NCI-H345 (cell line): ENCODE data around the gene CHAF1A.
A peak's percentile ranks its signal among the peaks of the same experiment; 100 is the strongest.

Source experiments
- DNase-seq: peaks from one replicate; lab custom pipeline; 2025; lab: John Stamatoyannopoulos, UW

The CHAF1A gene, protein sequence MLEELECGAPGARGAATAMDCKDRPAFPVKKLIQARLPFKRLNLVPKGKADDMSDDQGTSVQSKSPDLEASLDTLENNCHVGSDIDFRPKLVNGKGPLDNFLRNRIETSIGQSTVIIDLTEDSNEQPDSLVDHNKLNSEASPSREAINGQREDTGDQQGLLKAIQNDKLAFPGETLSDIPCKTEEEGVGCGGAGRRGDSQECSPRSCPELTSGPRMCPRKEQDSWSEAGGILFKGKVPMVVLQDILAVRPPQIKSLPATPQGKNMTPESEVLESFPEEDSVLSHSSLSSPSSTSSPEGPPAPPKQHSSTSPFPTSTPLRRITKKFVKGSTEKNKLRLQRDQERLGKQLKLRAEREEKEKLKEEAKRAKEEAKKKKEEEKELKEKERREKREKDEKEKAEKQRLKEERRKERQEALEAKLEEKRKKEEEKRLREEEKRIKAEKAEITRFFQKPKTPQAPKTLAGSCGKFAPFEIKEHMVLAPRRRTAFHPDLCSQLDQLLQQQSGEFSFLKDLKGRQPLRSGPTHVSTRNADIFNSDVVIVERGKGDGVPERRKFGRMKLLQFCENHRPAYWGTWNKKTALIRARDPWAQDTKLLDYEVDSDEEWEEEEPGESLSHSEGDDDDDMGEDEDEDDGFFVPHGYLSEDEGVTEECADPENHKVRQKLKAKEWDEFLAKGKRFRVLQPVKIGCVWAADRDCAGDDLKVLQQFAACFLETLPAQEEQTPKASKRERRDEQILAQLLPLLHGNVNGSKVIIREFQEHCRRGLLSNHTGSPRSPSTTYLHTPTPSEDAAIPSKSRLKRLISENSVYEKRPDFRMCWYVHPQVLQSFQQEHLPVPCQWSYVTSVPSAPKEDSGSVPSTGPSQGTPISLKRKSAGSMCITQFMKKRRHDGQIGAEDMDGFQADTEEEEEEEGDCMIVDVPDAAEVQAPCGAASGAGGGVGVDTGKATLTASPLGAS

GRCh38 chr19:4402171-4403004 lies at the start of gene CHAF1A:
TSS of gene CHAF1A (plus strand) at chr19:4402640. CDS start at chr19:4402763, 123 bp downstream.
- peak; percentile 100 for DNase-seq

DNA sequence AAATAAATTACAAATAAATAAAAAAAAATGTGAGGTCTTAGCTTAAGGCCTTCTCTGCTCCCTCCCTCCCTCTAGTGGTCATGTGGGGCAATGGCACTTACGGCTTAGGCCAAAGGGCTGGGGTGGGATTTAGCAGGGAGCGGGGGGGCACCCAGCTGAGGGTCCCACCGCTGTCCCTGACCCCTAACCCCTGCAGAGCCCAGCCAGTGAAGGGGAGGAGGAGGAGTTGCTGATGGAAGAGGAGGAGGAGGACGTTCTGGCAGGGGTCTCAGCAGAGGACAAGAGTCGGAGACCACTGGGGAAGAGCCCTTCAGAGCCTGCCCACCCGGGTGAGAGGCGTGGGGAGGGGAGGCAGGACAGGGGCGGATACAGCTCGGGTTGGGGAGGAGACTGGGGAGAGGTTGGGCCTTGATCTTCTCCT lies 49.7 kb upstream of the CHAF1A start:
- peak; percentile 41 for DNase-seq

DNA sequence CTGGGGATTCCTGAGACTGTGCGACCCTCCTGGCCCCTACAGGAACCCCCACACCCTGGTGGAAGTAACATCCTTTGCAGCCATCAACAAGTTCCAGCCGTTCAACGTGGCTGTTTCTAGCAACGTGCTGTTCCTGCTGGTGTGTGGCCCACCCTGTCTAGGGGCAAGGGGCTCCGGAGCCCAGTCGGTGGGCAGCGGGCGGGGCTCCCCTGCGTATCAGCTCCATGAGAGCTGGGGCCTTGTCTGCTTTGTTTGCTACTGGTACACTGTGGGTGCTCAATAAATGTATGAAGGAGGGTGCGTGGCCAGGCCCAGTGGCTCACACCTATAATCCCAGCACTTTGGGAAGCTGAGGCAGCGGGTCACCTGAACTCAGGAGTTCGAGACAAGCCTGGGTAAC lies 48.2 kb upstream of the CHAF1A start:
- DNase-seq, result no peak

- no peak for DNase-seq
Observed at GRCh38 chr19:4354897-4355296, 47.5 kb upstream of the CHAF1A start.

DNA sequence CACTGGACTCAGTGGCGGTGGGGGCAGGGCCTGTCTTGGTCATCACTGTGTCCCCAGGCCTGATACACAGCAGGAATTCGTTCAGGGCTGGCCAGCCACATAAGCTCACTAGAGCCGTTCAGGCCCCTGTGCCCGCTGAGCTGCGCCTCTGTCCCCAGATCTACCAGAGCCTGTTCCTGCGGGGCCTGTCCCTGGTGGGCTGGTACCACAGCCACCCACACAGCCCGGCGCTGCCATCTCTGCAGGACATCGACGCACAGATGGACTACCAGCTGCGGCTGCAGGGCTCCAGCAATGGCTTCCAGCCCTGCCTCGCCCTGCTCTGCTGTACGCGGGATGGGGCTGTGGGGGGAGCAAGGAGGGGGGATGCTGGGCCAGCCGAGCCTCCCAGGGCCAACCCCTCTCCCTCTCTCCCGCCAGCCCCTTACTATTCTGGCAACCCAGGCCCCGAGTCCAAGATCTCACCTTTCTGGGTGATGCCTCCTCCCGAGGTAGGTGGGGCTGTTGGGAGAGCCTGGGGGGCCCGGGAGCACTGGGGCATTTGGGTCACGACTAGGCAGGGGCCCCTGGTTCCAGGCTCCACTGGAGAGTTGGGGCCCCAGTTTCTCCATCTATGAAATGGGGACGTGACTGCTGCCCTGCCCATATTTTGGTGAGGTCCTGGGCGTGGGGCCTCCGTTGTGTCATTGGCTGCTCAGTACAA lies 45.2 kb upstream of the CHAF1A start:
- no peak for DNase-seq

DNA sequence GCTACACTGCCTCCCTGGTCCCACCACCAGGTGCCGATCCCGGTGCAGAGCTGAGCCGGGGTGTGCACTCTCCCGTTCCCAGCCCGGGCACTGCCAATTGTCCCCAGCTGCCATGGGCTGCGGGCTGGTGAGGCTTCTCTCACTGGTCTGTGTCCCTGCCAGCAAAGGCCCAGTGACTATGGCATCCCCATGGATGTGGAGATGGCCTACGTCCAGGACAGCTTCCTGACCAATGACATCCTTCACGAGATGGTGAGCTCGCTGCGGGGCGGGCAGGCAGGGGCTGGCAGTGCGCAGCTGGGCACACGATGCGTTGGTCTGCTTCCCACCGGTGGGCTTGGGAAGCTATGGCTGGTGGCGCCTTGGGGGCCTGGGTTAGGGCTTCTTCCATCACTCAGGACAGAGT lies 44.5 kb upstream of the CHAF1A start:
- DNase-seq, result no peak

DNA sequence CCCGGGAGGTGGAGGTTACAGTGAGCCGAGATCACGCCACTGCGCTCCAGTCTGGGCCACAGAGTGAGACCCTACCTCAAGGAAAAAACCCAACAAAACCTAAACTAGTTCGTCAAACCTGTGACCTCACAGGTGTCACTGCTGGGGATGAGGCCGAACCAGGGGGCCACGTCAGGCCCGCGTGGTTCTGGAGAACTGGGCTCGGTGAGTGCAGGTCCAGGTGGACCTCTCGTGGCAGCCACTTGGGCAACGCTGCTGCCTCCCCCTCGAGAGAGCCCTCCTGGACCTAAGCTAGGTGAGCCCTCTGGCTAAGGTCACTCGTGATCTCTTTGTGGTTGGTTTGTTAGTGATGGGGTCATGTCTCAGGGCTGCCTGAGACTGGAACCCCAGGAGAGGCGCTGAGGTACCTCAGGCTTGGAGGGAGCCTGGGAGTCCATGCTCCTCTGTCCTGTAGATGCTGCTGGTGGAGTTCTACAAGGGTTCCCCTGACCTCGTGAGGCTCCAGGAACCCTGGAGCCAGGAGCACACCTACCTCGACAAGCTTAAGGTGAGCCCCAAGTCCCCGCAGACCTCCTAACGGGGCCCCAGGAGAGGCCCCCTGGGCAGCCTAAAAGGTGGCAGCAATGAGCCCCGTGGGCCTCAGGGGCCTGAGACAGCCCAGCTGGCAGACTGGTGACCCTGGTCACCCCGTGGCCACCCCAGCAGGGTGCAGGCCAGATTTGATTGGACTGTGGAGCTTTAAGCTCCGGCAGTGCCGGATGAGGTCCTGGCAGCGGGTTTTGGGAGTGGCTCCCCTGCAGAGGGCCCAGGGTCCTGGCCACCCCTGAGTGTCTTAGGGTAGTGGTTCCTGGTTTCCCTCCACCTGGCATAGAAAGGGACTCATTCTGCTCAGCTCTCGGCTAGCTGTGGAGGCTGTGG lies 43.5 kb upstream of the CHAF1A start:
- no peak for DNase-seq

- DNase-seq, result no peak
Observed at GRCh38 chr19:4359627-4360000, 42.8 kb upstream of the CHAF1A start.

- DNase-seq, result no peak
Observed at GRCh38 chr19:4360081-4360569, 42.3 kb upstream of the CHAF1A start.

- DNase-seq, result no peak
Observed at GRCh38 chr19:4360641-4361151, 41.7 kb upstream of the CHAF1A start.

DNA sequence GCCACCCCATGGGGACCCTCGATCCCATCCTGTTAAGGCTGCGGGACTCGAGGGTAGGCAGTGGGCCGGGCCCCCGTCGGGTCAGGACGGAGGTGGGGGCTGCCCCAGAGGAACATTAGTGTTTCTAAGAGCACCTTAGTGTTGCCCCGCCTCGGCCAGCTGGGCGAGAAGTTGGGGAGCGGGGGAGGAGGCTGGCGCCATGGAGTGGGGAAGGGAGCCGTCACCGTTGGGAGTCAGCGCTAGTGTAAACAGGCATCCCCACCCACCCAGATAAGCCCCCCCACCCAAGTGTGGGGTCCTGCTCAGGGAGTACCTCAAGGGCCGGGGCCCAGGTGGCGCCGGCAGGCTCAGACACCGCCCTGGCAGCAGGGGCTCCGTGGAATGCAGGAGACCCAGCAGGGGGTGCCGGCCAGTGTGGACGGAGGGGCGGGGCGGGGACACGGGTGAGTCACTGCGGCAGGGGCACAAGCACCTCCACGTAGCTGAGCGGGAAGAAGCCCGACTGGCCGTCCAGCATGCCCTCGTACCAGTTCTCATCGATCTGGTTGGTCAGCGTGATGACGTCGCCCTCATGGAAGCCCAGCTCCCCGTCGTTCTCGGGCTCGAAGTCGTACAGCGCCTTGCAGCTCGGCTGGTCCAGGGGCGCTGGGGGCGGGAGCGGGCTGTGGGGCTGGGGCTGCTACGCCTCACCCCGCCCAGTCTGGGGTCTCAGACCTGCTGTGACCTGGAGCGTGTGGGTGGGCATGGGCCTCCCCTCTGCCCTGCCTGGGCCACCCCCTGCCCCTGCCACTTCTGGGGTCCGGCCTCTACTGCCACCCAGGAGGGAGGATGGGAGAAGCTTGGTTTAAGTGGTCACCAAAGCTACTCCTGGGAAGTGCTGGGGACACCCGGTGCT lies 41.0 kb upstream of the CHAF1A start:
- DNase-seq, result no peak

DNA sequence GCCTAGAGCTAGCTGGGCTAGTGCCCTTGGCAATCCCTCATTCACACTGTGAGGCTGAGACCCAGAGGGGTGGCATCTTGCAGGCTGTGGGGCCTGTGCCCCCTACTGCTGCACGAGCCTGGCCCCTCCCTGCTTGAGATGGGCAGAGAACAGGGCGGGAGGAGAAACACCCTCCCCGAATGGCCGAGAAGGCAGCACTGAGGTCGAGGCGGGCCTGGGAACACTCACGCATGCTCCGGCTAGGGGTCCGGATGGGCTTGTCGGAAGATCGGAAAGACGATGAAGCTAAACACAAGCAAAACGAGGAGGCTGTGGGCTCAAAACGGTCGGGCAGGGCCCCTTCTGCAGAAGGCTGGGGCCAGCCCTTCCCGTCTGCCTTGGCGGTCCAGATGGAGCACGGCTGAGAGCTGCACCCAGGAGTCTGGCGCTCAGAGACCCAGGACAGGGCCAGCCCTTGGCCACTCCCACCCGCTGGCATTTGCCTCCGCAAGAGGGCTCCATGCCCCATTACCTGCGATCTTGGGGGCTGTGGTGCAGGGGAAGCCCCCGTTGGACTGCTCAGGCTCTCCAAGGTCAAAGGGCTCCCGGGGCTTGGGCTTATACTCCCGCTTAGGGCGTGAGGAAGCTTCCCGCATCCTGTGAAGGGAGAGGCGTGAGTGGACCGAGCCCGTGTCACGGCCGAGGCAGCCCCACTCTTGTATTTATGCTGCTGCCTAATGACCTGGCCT lies 40.2 kb upstream of the CHAF1A start:
- DNase-seq, result no peak

DNA sequence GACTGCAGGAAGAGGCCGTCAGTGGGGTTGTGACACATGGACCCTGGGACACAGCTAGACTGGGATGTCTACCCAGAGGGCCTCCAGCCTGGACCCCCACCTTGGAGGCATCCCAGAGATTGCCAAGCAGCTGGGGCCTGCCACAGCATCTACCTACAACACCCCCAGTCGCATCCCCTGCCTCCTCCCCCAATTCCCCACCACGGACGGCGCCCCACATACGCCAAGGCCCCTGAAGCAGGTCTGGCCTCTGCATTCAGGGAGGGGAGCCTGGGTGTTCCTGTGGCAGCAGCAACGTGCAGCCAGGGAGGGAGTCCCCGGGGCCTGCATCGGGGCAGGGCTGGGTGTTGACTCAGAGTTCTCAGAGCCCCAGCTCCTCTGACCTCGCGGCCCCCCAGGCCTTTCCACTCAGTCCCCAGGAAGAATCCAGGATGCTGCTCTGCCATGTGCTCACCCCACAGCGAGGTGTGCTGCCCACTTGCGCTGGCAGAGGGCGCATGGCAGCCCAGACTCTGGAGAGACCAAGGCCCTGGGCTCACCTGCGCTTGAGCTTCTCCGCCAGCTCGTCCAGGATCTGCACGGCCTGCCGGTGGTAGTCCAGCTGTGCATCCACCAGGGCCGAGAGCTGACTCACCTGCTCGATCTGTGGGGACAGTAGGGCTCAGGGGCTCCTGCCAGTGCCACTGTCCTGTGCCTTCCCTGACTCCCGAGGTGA lies 39.5 kb upstream of the CHAF1A start:
- no peak for DNase-seq

- DNase-seq, result no peak
Observed at GRCh38 chr19:4363571-4364304, 38.7 kb upstream of the CHAF1A start.

DNA sequence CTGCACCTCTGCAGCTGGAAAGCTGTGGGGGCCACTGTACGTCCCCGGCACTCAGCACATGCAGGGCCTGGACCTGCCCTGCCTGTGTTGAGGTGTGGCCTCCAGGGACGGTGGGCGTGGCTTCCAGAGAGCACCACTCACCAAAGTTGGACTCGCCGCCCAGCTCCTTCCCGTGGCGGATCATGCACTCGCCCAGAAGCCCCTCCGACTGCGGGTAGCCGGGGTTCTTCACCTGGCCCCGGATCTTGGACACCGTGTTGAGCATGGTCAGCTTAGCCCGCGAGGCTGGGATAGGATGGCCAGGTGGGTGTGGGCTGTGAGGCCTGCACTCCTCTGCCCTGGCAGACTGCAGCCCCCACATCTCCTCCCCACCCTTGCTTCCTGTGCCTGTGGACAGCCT lies 37.1 kb upstream of the CHAF1A start:
- DNase-seq, result no peak

DNA sequence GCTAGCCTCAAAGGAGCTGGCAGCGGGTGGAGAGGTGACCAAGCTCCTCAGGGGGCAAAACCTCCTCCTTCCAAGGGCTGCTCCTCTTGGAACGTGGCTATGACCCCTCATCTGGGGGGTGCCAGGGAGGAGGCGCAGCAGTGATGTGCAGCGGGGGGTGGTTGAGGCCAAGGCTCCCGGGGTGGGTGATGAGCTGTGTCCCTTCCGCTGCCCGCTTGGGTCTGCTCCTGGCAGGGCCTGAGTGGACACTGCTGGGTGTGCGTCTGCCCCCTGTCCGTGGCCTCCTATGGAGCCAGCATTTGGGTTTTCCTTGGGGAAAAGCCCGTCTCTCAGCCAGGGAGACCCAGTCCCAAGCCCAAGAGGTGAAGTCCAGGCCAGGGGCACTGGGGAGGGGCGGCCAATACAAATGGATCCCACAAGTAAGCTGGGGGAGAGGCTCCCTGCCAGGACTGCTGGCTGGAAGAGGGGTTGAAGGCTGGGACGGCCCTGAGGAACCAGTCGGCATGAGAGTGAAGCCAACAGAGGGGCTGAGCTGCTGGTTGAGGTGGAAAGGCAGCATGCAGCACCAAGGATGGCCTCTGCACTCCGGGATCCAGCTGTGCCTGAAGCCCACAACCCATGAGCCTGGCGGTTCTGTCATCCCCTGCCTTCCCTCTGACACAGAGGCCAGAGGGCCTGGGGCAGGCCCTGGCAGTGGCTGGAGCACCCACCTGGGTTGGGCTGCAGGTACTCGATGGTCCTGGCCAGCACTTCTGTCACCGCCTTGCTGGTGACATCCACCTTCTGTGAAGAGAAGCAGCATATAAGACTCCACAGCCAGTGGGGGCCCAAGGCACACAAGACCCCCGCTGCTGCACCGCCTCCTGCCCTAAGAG lies 36.4 kb upstream of the CHAF1A start:
- DNase-seq, result no peak
